HG03159 (cell line): ENCODE data around the gene GDPD3.

Experiments
- ATAC-seq: cut with Tn5 transposase; IDR thresholded peaks from one replicate; pipeline ENCODE4 v1.9.1; 2021; ENCODE audit warnings: mild to moderate bottlenecking, moderate library complexity; ENCODE audit not compliant: unreplicated experiment

Gene GDPD3, protein sequence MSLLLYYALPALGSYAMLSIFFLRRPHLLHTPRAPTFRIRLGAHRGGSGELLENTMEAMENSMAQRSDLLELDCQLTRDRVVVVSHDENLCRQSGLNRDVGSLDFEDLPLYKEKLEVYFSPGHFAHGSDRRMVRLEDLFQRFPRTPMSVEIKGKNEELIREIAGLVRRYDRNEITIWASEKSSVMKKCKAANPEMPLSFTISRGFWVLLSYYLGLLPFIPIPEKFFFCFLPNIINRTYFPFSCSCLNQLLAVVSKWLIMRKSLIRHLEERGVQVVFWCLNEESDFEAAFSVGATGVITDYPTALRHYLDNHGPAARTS

DNA sequence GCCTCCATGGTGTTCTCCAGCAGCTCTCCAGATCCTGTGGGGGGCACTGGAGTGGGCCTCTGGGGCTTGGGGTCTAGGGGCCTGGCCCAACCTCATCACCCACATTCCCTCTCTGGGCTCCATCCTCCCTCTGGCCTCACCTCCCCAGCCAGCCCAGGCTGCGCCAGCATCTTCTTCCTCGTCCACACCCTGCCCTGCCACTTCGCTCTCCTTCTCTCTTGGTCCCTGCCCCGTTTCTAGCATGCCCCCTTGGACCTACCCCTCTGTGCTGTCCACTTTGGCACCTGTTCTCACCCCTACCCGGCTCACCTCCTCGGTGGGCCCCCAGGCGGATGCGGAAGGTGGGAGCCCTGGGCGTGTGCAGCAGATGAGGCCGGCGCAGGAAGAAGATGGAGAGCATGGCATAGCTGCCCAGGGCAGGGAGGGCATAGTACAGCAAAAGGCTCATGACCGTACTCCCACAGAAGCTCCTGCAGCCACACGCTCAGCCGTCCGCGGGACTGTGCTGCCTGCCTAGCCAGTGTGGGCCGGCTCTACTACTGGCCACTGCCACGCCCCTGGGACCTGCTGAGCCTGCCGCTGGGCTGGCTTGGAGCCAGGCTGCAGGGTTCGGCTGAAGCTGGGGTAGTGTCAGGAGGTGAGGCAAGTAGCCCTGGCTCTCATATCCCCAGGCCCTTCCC lies at the start of gene GDPD3:
Gene GDPD3 (minus strand): TSS at position 507 of the 680 bp plus-strand sequence. CDS start 59 bp downstream, at position 448.
- ATAC-seq, result no peak

DNA sequence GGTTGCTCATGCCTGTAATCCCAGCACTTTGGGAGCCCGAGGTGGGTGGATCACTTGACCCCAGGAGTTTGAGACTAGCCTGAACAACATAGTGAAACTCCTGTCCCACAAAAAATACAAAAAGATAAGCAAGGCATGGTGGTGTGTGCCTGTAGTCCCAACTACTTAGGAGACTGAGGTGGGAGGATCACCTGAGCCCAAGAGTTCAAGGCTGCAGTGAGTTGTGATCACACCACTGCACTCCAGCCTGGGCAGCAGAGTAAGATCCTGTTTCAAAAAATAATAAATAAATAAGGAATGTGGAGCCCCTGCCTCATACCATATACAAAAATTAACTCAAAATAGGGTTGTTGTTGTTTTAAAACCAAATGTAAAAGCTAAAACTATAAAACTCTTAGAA lies 43.9 kb upstream of the GDPD3 start:
- no peak for ATAC-seq

DNA sequence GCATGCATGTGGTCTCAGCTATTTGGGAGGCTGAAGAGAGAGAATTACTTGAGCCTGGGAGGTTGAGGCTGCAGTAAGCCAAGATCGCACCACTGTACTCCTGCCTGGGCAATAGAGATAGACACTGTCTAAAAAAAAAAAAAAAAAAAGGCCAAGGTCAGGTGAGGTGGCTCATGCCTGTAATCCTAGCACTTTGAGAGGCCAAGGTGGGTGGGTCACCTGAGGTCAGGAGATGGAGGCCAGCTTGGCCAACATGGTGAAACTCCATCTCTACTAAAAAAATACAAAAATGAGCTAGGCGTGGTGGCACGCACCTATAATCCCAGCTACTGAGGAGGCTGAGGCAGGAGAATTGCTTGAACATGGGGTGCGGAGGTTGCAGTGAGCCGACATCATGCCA lies 41.9 kb upstream of the GDPD3 start:
- ATAC-seq, result no peak

DNA sequence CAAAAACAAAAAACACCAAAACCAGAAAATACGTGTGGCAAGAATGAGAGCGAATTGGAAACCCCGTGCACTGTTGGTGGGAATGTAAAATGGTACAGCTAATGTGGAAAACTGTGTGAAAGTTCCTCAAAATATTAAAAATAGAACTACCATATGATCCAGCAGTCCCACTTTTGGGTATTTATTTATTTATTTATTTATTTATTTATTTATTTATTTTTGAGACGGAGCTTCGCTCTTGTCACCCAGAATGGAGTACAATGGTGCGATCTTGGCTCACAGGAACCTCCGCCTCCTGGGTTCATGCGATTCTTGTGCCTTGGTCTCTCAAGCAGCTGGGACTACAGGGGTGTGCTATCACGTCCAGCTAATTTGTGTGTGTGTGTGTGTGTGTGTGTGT lies 39.2 kb upstream of the GDPD3 start:
- ATAC-seq, result no peak

DNA sequence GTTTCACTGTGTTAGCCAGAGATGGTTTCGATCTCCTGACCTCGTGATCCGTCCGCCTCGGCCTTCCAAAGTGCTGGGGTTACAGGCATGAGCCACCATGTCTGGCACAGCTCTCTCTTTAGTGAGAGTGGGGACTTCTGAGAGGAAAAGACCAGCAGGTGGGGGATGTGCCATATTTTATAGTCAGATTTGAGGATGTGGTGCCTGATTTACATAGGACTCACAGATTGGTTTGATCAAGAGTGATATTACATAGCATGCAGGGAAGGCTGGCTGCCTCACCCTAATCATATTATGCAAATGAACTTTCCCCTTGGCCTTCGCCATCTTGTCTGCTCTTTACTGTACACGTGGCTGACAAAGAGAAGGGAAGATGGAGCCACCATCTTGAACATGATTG lies 37.8 kb upstream of the GDPD3 start:
- ATAC-seq, result no peak

DNA sequence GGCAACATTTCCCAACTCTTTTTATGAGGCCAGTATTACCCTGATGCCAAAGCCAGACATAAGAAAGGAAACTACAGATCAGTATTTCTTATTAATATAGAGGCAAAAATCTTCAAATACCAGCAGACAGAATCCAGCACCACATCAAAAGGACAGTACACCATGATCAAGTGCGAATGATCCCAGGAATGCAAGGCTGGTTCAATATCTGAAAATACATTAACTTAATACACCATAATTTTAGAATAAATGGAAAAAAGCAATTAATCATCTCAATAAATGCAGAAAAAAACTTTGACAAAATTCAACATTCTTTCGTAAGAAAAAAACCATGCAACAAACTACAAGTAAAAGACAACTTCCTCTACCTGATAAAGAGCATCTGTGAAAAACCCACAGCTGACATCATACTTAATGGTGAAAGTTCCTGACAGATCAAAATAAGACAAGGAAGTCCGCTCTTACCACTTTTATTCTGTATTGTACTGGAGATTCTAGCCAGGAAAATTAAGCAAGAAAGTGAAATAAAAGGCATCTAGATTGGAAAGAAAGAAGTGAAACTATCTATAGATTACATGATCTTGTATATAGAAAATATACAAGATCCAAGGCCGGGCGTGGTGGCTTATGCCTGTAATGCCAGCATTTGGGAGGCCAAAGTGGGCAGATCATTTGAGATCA lies 36.1 kb upstream of the GDPD3 start:
- no peak for ATAC-seq

DNA sequence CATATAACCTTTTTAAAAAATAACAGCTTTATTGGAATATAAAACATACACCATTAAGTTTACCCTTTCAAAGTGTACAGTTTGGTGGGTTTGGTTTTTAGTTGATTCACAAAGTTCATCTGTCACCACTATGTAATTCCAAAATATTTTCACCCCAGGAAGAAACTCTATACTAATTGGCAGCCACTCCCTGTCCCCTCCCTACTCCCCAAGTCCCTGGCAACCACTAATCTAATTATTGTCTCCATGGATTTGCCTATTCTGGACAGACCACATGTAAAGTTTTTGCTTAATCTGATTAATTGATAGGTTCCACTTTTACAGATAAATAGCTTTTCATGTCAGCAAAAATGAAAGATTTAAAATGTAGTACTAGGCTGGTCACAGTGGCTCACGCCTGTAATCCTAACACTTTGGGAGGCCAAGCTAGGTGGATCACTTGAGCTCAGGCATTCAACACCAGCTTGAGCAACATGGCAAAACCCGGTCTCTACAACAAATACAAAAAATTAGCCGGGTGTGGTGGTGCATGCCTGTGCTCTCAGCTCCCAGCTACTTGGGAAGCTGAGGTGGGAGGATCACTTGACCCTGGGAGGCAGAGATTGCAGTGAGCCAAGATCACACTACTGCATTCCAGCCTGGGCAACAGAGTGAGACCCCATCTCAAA lies 34.6 kb upstream of the GDPD3 start:
- no peak for ATAC-seq

DNA sequence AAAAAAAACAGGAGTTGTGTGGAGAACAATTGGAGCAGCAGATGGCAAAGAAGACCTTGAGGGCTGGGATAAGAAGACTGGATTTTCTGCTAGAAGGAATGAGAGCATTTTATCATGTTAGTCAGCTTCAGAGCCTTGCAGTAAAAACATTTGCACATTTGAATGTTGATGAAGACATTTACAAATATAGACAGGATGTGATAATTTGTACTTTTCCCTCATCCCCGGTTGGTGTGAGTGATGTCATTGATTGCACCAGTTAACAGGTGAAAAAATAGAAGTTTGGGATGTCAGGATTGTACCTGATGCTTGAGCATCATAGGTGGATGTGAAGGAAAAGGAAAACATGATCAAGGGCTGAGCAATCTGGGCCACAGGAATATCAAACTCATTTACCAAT lies 32.3 kb upstream of the GDPD3 start:
- ATAC-seq, result no peak

DNA sequence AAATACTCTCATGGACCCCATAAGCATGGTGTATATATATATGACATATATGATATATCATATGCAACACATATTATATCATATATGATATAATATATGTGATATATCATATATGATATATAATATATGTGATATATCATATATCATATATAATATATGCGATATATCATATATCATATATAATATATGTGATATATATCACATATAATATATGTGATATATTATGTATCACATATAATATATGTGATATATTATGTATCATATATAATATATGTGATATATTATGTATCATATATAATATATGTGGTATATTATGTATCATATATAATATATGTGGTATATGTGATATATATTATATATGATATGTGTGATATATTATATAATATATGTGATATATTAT lies 31.6 kb upstream of the GDPD3 start:
- ATAC-seq, result no peak

DNA sequence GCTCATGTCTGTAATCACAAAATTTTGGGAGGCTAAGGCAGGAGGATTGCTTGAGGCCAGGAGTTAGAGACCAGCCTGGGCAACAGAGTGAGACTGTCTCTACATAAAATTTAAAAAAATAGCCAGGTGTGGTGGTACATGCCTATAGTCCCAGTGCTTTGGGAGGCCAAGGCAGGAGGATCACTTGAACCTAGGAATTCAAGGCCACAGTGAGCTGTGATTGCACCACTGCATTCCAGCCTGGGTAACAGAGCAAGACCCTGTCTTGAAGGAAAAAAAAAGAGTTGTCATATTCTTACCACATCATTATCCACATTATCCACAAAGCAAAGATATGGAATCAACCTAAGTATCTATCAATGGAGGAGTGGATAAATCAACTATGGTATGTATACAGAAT lies 30.7 kb upstream of the GDPD3 start:
- no peak for ATAC-seq

DNA sequence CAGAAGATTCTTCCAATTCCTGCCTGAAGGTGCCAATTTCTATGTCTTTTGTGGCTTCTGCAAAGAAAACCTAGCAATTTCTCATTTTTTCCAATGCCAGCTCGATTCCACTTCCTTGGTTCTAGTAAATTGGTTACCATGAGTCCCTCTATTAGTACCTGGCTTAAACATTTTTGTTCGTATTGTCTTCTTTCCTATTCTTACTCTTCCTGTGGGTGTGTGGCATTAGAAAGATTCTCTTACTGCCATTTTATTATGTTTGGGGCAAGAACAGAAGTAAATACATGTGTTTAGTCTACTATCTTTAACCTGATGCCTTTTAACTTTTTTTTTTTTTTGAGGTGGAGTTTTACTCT lies 30.0 kb upstream of the GDPD3 start:
- no peak for ATAC-seq

DNA sequence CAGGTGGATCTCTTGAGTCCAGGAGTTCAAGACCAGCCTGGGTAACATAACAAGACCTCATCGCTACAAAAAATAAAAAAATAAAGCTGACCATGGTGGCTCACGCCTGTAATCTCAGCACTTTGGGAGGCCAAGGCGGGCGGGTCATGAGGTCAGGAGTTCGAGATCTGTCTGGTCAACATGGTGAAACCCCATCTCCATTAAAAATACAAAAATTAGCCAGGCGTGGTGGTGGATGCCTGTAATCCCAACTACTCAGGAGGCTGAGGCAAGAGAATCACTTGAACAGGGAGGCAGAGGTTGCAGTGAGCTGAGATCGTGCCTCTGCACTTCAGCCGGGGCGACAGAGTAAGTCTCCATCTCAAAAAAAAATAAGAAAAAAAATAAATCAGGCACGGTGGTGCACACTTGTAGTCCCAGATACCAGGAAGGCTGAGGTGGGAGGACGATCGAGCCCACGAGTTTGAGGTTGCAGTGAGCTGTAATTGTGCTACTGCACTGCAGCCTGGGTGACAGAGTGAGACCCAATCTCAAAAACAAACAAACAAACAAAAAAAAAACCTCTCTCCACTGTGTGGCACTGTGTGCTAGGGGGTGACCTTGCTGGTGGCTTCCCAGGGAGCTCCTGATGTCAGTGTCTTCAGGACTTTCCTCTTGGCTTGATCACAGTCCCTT lies 29.5 kb upstream of the GDPD3 start:
- no peak for ATAC-seq

DNA sequence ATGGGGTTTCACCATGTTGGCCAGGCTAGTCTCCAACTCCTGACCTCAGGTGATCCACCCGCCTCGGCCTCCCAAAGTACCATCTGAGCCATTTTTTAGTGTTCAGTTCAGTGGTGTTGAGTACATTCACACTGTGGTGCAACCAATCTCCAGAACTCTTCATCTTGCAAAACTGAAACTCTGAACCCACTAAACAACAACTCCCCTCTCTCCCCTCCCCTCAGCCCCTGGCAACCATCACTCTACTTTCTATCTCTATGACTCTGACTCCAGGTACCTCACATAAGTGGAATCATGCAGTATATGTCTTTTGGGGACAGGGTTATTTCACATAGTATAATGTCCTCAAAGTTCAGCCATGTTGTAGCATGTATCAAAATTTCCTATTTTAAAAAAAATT lies 28.4 kb upstream of the GDPD3 start:
- no peak for ATAC-seq

DNA sequence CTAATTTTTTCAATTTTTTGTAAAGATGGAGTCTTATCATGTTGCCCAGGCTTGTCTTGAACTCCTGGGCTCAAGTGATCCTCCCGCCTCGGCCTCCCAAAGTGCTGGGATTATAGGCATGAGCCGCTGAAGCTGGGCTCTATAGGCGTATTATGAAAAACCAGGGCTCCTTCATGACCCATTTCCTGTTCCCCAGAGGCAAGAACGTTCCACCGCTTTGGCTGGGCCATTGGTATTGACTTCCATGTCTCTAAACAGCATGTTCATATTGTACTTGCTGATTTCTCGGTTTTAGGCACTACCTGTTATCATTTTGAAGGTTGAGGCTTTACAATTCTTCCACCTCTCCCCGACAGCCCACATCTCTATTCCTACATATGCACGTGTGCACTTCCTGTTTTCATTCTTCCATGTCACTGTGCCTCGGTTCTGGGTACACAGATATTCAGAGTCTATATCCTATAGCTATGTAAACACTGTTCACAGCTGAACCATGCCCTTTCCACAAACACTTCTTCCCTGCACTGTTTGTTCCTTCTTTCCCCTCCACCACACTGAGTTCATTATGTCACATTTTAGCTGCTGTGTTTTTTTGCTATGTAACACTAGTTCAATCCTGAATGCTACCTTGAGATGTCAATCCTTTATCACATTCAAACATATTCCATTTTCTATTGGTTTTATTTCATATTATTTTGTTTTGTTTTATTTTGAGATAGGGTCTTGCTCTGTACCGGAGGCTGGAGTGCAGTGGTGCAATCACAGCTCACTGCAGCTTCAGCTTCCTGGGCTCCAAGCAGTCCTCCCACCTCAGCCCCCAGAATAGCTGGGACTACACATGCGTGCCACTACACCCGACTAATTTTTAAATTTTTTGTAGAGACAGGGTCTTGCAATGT lies 26.5 kb upstream of the GDPD3 start:
- no peak for ATAC-seq

DNA sequence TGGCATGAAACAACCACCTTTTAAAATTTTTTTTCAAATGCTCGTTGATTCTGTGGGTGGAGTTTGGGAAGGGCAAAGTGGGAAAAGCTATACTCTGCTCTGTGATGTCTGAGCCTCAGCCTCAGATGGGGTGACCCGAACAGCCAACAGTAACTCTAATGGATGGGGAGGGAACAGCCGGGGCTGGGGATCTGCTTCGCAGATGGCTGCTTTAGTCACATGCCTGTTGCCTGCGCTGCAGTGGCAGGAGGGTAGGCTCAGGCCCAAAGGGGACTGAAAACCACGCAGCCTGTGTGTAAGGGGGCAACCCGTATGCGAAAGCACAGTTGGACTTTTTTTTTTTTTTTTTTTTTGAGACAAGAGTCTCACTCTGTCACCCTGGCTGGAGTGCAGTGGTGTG lies 24.6 kb upstream of the GDPD3 start:
- ATAC-seq, result no peak

DNA sequence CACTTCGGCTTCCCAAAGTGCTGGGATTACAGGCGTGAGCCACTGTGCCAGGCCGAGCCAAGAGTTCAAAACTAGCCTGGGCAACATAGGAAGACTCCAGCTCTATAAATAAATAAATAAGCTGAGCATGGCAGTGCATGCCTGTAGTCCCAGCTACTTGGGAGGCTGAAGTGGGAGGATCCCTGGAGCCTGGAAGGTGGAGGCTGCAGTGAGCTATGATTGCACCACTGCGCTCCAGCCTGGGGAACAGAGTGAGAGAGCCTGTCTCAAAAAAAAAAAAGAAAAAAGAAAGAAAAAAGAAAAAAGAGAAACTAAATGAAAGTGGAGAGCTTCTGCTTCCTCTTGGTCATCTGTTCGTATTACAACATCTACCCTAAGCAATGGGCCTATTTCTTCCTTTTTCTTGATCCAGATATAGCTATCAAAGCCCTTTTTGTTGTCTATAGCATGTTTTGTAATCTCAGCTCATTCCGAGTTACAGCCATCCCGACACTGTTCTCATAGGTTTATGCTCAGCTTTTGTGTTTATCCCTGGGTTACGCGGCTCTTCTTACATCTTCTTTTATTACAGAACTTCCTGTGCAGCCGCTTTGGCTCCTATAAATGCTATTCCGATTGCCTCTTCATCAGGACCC lies 23.8 kb upstream of the GDPD3 start:
- ATAC-seq, result no peak

DNA sequence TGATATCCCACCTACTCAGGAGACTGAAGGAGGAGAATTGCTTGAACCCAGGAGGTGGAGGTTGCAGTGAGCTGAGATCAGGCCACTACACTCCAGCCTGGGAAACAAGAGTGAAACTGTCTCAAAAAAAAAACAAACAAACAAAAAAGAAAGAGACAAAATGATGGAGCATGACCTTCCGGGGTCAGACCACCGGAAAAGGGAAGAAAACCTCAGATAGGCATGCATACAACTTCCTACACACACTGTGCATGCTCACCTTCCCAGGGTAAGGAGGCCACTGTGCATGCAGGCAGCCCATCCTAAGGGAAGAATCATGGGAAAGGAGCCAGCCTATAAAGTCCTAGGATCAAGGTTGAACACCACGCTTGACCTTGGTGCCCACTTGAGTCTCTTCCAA lies 19.3 kb upstream of the GDPD3 start:
- ATAC-seq, result no peak

DNA sequence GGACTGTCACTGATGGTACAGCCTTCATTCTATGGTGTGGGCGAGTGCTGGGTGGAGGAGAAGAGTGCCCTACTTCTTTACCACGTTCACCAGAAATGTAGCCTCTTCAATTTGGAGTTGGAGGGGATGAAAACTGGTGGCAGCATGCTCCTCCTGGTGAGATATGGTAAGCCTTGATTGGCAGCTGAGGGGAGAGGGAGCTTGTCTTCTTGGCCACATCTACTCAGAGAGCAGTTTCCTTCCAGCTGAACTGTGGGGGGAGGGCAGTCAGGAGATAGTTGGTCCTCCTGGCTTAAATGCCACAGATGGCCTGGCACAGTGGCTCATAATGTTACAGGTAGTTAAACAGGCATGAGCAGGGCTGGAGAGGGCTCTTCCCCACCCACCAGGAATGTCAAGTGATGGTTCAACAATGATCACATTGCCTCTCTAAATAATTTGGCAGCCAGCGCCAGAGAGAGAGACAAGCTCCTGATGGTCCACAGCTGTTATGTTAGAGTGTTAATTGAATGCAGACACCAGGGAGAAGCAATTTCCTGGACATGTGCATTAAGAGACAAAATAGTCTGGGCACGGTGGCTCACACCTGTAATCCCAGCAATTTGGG lies 18.6 kb upstream of the GDPD3 start:
- ATAC-seq, result no peak

DNA sequence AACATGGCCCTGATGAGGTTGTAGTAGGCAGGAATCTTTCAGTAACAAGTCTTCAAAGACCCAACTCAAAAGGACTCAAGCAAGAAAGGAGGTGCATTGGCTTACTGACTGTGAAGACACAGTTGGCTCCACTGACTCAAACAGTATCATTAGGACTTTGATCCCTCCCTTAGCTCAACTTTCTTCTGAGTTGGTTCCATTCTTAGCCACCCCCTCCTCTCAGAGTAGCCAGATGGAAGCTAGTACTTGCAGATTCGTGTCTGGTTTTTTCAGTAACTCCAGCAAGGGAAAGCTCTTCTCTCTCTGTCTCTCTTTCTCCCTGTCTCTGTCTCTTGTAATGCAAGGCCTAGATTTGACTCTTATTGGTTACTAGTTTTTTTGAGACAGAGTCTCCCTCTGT lies 14.7 kb upstream of the GDPD3 start:
- ATAC-seq, result no peak
